ENCODE data around the gene TMED9.

DNA sequence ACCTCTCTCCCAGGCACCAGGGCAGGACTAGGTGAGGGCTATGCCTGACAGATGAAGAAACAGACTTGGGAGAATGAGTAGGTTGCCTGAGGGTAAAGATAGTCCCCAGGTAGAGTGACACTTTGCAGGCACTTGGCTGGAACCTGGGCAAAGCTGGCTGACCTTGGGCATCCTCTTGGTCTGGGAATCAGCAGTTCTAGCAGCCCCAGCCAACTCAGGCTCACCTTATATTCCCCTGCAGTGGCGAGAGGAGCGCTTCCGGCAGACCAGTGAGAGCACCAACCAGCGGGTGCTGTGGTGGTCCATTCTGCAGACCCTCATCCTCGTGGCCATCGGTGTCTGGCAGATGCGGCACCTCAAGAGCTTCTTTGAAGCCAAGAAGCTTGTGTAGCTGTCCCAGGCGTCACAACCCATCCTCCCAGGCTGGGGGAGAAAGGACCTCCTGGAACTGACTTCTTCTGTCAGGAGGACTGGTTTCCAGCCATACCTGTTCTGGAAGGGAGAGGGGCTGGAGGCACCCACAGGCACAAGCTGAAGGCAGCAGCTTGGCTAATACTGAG lies 3.1 kb downstream of the TMED9 start:
- TF ChIP-seq, protein P1, sequence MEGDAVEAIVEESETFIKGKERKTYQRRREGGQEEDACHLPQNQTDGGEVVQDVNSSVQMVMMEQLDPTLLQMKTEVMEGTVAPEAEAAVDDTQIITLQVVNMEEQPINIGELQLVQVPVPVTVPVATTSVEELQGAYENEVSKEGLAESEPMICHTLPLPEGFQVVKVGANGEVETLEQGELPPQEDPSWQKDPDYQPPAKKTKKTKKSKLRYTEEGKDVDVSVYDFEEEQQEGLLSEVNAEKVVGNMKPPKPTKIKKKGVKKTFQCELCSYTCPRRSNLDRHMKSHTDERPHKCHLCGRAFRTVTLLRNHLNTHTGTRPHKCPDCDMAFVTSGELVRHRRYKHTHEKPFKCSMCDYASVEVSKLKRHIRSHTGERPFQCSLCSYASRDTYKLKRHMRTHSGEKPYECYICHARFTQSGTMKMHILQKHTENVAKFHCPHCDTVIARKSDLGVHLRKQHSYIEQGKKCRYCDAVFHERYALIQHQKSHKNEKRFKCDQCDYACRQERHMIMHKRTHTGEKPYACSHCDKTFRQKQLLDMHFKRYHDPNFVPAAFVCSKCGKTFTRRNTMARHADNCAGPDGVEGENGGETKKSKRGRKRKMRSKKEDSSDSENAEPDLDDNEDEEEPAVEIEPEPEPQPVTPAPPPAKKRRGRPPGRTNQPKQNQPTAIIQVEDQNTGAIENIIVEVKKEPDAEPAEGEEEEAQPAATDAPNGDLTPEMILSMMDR (IDR thresholded peaks at IDR 0.05) = no peak
- no peak for TF ChIP-seq POLR2A (IDR thresholded peaks at IDR 0.05)
